T-helper 22 cell (primary cell): ENCODE results near the gene ANKRD24.
"Not testable (repeated sequence)": the region's sequence is repeated elsewhere in the genome, so short reads cannot be mapped to it uniquely, and the experiment has no call there.

Experiments
- DNase-seq: peaks from one replicate; pipeline ENCODE4 v3.0.0-alpha.2; 2020; ENCODE audit warnings: low read depth

The ANKRD24 gene

DNA sequence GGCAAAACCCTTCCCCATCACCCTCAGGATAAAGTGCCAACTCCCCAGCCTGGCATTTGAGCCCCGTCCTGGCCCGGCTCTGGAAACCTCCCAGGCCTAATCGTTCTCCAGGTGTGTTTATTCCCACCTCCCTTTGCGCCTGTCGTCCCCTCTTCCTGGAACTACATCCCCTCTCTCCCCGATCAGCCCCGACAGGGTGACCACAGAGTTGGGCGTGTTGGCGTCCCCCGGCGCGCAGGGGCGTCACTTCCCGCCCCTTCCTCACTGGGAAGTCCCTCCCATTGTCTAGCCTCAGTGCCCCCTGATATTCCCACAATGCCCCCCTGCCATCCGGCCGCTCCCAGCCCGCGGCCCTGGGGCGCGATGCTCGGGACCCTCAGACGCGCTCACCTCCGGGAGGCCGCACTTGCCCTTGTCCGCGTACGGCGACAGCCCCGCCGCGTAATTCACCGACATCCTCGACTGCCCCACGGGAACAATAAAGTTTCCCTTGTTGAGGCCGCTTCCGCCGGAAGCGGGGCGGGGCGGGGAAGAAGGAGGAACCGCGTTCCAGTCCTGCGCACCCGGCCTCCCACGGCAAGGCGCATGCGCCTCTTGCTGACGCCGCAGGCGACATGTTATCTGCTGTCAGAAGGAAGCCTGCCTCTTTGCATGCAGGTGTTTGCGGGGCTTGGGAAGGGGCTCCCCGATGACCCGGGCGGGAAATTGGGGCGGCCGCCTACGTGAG is at the start of gene ANKRD24, which contains the start of gene SIRT6:
TSS of gene ANKRD24 (plus strand) at position 606 of the 727 bp plus-strand sequence. CDS start 3,737 bp downstream, outside the sequence.
TSS of gene SIRT6 (minus strand) at position 480 of the 727 bp plus-strand sequence. CDS start at position 456, 24 bp downstream.
- DNase-seq = peak; percentile 93

DNA sequence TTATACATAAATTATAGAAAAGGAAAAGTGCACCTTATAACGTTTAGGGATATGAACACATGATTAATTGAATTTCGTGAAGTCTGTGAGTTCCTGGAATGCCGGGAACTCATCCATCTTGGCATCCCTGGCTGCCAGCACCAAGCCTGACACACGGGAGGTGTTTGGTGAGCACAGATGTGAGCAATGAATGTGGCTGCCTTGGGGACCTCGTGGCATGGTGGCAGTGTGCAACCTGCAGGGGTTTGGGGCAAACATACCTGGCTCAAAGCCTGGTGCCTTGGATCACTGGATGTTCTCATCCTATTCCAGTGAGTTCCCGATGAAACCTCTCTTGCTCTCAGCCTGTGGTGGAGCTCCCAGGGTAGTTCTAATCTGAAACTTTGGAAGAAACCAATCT is 48.1 kb upstream of the ANKRD24 start:
- no peak for DNase-seq

DNA sequence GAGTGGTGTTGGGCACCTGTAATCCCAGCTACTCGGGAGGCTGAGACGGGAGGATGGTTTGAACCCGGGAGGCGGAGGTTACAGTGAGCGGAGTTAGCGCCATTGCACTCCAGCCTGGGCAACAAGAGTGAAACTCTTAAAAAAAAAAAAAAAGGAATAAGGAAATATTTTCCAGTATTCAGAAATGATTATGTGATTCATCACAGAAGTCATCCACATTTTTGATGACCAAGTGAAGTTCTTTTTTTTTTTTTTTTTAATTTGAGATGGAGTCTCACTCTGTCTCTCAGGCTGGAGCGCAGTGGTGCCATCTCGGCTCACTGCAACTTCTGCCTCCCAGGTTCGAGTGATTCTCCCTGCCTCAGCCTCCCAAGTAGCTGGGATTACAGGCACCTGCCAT is 47.1 kb upstream of the ANKRD24 start:
- DNase-seq = not testable (repeated sequence)

DNA sequence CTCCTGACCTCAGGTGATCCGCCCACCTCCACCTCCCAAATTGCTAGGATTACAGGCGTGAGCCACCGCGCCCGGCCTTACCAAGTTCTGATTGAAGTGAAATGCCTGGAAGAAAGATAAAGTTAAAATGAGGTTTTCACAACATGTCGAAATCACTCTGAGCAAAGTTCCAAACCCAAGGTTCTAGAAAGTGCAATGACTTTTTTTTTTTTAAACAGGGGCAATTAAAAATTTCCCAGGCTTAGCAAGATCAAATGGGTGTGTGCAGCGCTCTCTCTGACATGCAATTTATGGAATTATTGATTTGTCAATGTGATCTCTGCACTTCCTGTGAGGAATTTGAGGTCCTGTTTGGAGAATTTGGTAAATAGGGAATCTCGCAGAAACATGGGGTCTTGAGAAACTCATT is 45.8 kb upstream of the ANKRD24 start:
- no peak for DNase-seq

DNA sequence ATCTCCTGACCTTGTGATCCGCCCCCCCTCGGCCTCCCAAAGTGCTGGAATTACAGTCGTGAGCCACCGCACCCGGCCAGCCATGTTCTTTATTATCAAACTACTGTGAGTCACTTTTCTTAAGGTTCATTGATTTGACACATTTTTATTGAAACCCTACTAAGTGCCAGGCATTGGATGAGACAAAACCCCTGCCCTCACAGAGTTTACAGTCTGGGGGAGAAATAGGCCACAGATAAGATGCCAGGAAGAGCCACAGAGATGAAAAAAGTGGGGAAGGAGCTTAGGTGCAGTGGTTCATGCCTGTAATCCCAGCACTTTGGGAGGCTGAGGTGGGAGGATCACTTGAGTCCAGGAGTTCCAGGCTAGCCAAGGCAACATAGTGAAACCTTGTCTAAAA is 44.0 kb upstream of the ANKRD24 start:
- DNase-seq = no peak

DNA sequence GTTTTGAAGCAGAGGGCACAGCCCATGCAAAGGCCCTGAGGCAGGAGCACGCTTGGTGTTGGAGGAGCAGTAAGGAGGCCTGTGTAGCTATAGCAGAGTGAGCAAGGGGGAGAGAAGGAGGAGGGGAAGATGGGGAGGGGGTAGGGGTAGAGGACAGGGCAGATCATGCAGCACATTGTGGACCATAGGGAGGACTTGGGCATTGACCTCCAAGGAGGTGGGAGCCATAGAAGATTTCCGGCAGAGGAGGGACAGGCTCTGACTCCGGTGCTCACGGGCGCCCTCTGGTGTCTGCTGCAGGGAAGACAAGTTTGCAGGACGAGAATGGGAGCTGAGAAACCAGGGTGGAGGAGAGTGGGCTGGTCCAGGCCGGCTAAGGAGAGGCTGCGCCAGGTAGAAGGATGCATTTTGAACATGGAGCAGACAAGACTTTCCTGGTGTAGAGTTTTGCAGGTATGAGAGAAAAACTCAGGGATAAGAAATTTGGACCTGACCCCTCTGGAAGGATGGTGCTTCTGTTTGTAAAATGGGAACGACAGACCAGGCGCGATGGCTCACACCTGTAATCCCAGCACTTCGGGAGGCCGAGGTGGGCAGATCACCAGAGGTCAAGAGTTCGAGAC is 42.8 kb upstream of the ANKRD24 start:
- peak; percentile 58 for DNase-seq

DNA sequence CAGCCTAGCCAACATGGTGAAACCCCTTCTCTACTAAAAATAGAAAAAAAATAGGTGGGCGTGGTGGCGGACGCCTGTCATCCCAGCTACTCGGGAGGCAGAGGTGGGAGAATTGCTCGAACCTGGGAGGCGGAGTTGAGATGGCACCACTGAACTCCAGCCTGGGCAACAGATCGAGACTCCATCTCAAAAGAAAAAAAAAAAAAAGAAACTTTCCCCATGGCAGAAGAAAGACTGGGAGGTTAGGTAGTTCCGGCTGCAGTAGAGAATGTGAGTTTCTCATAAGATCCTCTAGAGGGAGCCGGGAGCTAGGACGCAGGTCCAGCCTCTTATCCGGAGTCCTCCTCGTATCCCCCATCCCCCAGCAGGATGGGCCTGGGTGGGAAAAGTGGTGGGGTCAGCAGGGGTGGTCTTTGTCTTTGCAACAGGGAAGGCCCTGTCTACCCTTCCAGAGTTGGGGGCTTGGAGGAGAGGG is 42.2 kb upstream of the ANKRD24 start:
- no peak for DNase-seq

DNA sequence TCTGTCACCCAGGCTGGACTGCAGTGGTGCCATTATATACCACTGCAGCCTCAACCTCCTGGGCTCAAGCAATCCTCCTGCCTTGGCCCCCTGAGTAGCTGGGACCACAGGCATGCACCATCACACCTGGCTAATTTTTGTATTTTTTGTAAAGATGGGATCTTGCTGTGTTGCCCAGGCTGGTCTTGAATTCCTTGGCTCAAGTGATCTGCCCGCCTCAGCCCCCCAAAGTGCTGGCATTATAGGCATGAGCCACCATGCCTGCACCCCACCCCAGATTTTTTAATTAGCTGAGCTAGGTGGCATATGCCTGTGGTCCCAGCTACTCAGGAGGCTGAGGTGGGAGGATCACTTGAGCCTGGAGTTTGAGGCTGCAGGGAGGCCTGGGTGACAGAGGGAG is 39.6 kb upstream of the ANKRD24 start:
- DNase-seq = not testable (repeated sequence)

DNA sequence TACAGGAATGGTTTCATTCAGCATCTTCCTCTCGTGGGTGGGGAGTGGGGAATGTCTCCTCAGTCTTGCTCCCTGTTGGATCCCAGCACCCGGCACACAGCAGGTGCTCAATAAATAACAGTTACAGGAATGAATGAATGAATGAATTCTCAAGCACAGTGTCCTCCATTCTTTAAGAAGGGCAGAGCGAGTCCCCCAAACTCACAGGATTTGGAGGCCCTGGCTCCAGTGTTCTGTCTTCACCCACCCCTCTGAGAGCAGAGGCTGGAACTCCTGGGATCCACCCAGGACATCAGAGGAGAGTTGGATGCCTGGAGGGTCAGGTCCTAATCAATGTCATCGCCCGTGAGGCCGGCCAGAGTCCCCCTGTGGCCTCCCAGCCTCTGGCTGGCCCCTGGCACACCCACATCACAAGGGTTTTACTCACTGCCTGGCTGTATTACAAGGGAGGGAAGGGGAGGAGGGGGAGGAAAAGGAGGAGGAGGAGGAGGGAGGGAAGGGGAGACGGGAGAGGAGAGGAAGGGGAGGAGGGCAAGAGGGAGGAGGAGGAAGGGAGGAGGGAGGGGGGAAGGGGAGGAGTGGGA is 37.7 kb upstream of the ANKRD24 start:
- DNase-seq = no peak

DNA sequence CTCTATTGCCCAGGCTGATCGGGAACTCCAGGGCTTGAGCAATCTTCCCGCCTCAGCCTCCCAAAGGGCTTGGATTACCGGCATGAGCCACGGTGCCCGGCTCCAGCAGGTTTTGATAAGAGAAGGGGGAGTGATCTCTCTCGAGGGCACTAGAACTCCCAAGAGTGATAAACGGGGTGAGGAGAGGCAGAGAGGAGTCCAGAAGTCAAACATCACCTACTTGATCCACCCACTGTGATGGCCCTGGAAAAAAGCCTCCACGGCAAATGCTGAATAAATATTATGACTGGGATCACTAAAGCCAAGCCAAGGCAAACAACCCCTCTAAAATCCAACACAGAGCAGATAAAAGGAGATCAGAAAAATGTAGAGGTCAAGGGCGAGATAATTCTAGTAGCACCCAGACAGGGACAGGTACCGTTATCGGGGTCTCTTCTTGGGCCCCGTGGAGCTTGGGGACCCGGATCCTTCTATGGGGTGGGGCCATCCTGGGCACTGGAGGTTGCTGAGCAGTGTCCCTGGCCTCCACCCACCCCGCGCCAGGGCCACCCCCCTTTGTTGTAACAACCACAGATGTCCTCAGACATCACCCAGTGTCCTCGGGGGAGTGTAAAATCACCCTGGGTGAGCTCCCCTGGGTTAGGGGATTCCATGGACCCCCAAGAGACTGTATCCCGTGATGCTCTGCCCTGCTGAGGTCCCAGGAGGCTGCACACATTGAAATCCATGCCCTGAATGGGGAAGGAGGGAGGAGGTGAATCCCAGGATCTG is 32.8 kb upstream of the ANKRD24 start:
- no peak for DNase-seq

DNA sequence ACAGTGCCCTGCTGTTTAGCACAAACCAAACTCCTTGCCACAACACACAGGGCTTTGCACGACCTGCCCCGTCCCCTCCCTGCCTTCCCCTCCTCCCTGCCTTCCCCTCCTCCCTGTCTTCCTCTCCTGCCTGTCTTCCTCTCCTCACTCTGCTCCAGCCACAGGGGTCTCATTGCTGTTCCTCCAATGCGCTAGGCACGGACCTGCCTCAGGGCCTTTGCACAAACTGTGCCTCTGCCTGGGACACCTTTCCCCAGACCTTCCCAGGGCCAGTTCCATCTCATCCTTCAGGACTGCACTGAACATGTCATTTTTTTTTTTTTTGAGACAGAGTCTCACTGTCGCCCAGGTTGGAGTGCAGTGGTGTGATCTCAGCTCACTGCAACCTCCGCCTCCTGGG is 30.9 kb upstream of the ANKRD24 start:
- no peak for DNase-seq

DNA sequence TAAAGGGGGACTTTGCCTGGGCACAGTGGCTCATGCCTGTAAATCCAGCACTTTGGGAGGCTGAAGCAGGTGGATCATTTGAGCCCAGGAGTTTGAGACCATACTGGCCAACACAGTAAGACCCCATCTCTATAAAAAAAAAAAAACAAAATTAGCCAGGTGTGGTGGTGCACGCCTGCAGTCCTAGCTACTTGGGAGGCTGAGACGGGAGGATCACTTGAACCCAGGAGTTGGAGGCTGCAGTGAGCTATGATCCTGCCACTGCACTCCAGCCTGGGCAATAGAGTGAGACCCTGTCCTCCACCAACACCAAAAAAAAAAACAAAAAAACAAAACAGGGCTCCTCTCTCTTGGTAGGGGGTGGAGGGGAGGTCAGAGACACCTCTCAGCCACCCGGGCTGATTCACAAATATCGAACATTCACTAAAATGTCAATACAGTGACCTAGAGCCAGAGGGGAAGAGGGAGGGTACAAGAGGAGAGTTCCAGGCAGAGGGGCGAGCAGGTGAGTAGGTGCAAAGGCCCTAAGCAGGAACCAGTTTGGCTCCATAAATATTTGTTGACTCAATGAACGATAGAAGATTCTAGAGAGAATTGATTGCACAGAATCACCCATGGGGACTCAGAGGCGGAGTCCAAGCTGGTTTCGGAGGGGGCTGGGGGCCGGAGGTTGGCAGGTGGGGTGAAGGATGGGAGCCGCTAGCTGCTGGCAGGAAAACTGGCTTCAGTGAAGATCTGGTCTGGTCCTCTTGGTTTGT is 30.1 kb upstream of the ANKRD24 start:
- DNase-seq = no peak

DNA sequence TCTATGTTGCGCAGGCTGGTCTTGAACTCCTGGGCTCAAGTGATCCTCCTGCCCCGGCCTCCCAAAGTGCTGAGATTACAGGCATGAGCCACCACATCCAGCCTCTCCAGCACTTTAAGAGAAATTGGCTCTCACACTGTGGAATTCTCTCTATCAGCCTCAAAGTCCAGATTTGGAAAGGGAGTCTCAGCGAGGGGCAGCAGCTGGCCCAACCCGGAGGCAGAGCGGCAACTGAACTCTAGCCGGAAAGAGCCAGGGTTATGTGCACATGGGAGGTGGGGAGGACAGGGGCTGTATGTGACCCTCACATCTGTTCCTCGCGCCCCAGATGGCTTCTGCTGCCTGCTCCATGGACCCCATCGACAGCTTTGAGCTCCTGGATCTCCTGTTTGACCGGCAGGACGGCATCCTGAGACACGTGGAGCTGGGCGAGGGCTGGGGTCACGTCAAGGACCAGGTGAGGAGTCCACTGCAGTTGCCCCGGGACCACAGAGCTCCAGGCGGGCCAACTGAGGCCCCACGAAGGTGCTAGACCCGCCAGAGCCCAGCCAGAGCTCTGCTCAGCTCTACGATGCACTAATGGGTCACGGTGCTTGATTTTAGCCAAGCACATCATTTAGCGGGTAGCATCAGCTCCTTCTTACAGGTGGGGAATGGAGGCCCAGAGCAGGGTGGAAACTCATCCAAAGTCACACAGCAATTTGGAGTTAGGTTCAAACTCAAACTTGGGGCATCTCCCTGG is 27.7 kb upstream of the ANKRD24 start:
- no peak for DNase-seq

DNA sequence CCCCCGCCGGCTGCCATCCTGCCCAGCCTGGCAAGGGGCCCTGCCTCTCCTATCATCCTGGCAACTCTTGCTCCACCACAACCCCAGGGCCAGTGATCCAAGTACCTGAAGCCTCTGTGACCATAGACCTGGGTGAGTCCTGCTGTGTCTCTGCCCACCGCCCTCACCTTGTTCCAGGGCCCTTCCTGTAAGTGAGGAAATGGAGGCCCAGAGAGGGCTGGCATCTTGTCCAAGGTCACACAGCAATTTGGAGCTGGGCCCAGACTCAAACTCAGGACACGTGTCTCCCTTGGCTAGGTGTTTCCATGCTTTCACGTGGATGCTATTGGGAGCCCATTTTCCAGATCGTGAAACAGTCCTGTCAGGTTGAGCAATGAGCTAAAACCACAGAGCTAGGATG is 25.3 kb upstream of the ANKRD24 start:
- DNase-seq = no peak

DNA sequence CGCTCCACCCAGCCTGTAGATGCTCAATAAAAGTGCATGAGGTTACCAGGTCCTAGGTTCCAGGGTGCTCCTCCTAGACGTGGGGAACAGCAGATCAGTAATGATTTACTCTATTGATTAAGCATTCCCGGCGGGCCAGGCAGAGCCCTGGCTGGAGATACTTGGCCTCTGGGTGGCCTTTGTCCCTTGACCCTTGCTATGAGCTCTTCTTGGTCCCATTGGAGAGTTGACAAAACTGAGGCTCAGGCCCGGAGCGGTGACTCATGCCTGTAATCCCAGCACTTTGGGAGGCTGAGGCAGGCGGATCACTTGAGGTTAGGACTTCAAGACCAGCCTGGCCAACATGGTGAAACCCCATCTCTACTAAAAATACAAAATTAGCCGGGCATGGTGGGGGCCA is 24.5 kb upstream of the ANKRD24 start:
- not testable (repeated sequence) for DNase-seq

DNA sequence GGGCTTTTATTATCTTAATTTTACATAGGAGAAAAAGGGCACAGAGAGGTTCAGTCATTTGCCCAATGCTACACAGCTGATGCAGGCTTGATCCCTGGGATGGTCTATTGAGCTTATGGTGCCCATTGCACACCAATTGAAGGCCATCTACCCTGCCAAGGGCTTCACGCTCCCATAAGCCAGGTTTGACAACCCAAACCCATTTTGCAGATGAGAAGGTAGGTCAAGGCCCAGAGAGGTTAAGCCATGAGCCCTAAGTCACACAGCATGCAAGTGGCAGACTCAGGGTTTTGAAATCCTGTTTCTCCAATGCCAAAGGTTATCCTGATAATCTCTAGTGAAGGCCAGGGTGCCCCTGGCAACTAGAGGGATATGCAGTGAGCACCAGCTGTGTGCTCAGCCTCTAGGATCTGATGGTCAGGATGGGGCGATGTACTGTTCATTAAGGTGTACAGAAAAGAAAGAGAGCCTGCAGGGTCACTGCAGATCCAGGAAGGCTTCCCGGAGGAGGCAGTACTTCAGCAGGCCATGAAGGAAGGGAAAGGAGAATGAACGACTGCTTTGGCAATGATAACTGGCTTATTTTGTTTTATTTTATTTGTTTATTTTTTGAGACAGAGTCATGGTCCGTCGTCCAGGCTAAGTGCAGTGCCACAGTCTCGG is 20.9 kb upstream of the ANKRD24 start:
- DNase-seq = no peak

DNA sequence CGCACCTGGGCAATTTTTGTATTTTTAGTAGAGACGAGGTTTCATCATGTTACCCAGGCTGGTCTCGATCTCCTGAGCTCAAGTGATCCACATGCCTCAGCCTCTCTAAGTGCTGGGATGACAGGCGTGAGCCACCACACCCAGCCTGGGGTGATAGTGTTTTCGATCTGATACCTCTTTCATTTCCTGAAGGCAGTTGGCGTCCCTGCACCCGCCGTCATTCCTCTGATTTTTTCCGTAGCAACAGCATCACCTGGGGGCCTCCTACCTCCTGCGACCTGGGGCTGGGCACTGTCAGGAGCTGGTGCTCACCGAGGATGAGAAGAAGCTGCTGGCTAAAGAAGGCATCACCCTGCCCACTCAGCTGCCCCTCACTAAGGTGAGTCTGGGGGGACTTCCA is 18.2 kb upstream of the ANKRD24 start:
- DNase-seq = no peak

DNA sequence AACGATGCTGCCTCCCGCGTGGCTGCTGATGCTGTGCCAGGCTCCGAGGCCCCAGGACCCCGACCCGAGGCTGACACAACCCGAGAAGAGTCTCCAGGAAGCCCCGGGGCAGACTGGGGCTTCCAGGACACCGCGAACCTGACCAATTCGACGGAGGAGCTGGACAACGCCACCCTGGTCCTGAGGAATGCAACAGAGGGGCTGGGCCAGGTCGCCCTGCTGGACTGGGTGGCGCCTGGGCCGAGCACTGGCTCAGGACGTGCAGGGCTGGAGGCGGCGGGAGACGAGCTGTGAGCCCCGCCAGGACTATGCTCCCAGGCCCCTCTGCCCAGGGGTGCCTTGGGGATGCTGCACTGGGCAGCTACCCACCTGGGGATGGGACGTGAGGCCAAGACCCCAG is 10.8 kb upstream of the ANKRD24 start:
- DNase-seq = no peak

DNA sequence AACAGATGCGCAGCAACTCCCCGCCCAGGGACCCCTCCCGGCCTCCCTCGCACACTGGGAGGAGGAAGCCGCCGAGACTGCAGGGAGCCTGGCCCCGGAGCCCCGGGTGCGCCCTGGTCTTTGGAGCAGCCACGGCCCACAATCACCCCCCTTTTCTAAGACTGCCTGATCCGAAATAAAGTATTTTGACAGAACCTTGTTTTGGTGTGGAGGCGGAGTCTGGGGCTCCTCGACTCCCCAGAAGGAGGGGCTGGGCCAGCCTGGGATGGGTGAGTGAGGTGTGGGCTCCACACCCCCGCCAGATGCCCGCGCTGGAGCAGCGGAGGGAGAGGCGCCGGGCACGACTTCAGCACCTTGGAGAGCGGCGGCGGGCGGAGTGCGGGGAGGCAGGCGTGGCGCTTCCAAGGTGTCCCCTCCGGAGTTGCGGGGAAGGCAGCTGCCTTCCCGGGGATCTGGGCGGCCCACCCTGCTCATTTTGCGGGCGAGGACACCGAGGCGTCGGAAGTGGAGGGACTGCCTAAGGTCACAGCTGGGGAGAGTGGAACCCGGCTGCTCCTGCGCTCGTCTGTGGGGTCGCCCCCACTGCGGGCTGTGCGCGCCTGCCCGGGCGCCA is 9.5 kb upstream of the ANKRD24 start:
- peak; percentile 20 for DNase-seq
